Mammary microvascular endothelial cell (primary cell): ENCODE data around the gene DDX3Y. TPM values are rescaled to one million over a fixed set of nuclear protein-coding genes. Genes with fewer than 3 reads are reported as not detected.

Experiments
- total RNA-seq: library from RNA; depleted of rRNA; stranded (reverse); fragments of >200 nt; gene quantifications from 2 replicates; pipeline ENCODE4 v1.2.3, GENCODE V29; 2015

DDX3Y gene
- not detected in 2 replicates for total RNA-seq

GRCh38 chrY:12904618-12905516 is at the start of gene DDX3Y:
TSS of gene DDX3Y (plus strand) at chrY:12904868. CDS start at chrY:12904937, 69 bp downstream.

Other genes with a start within 250 kb of the DDX3Y start
- not detected in 2 replicates for gene USP9Y, start 203.6 kb upstream of the DDX3Y start, total RNA-seq